GM18499 (cell line): Measurements from ENCODE around the gene STOML2.

ENCODE experiments used
- ATAC-seq: cut with Tn5 transposase; IDR thresholded peaks from one replicate; pipeline ENCODE4 v1.9.1; 2021; ENCODE audit warnings: moderate number of reproducible peaks; ENCODE audit not compliant: insufficient read depth, unreplicated experiment

The STOML2 gene

GRCh38 chr9:35074141-35074540, 28.8 kb downstream of the STOML2 start:
- no peak for ATAC-seq

- ATAC-seq: no peak
Observed at GRCh38 chr9:35073279-35073612, 29.7 kb downstream of the STOML2 start.

- peak; percentile 89 for ATAC-seq
Observed at GRCh38 chr9:35072461-35073278, 30.3 kb downstream of the STOML2 start, which contains the start of gene VCP. VCP (minus strand) TSS chr9:35072625; CDS start chr9:35072353, 272 bp downstream.

GRCh38 chr9:35071814-35072460, 31.0 kb downstream of the STOML2 start:
- peak; percentile 28 for ATAC-seq

GRCh38 chr9:35070823-35071813, 31.8 kb downstream of the STOML2 start:
- ATAC-seq: no peak

- no peak for ATAC-seq
Observed at GRCh38 chr9:35069020-35069419, 33.9 kb downstream of the STOML2 start.

GRCh38 chr9:35067056-35067455, 35.9 kb downstream of the STOML2 start:
- no peak for ATAC-seq

GRCh38 chr9:35060548-35061207, 42.3 kb downstream of the STOML2 start:
- ATAC-seq: no peak

GRCh38 chr9:35059438-35059837, 43.5 kb downstream of the STOML2 start:
- ATAC-seq: no peak

GRCh38 chr9:35057271-35057620, 45.7 kb downstream of the STOML2 start:
- ATAC-seq: no peak

- ATAC-seq: no peak
Observed at GRCh38 chr9:35056571-35057270, 46.2 kb downstream of the STOML2 start.

- ATAC-seq: no peak
Observed at GRCh38 chr9:35054871-35055644, 47.9 kb downstream of the STOML2 start.

- no peak for ATAC-seq
Observed at GRCh38 chr9:35054185-35054835, 48.6 kb downstream of the STOML2 start.

- ATAC-seq: no peak
Observed at GRCh38 chr9:35051069-35051967, 51.6 kb downstream of the STOML2 start.
